HG02642 (cell line): ENCODE results near the gene TNS1.

Experiments used
- ATAC-seq: cut with Tn5 transposase; IDR thresholded peaks from one replicate; pipeline ENCODE4 v1.9.1; 2021; ENCODE audit warnings: mild to moderate bottlenecking; ENCODE audit not compliant: unreplicated experiment, poor library complexity

The TNS1 gene

DNA sequence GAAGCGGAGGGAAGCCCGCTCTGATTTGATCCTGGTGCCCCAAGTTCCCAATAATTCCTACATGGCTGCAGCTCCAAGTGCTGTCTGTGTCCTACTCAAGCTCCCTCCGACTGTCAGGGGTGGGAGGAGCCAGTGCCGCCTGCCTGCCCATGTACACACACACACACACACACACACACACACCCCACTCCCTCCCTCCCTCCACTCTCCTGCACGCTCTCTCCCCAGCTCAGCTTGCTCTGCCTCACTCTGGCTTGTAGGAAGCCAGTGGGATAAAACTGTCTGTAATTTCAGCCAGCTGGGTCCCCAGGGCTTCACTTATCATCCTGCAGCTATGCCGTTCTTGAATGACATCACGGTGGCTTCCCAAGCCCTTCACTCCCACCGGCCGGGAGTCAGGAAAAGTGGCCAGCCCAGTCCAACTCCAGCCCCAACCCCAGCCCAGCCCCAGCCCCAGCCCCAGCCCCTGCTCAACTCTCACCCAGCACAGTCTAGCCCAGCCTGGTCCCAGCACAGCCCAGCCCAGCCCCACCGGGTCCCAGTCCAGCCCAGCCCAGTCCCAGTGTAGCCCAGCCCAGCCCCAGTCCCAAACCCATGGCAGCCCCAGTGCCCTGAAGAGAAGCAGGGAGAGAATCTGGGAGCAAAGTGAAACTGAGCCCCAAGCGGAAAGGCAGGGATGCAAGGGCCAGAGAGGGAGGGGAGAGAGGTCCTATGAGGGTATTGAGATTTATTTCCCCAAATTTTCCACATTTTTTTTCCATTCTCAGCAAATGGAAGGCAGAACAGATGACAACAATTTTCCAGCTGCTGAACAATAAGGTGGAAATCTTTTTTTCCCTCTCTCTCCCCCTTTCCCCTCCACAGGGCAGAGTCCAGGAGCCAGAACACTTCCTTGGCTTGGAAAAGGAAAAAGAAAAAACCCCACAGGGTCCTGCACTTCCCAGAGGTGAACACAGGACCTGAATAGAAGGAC, 144.0 kb downstream of the TNS1 start:
- ATAC-seq: no peak

DNA sequence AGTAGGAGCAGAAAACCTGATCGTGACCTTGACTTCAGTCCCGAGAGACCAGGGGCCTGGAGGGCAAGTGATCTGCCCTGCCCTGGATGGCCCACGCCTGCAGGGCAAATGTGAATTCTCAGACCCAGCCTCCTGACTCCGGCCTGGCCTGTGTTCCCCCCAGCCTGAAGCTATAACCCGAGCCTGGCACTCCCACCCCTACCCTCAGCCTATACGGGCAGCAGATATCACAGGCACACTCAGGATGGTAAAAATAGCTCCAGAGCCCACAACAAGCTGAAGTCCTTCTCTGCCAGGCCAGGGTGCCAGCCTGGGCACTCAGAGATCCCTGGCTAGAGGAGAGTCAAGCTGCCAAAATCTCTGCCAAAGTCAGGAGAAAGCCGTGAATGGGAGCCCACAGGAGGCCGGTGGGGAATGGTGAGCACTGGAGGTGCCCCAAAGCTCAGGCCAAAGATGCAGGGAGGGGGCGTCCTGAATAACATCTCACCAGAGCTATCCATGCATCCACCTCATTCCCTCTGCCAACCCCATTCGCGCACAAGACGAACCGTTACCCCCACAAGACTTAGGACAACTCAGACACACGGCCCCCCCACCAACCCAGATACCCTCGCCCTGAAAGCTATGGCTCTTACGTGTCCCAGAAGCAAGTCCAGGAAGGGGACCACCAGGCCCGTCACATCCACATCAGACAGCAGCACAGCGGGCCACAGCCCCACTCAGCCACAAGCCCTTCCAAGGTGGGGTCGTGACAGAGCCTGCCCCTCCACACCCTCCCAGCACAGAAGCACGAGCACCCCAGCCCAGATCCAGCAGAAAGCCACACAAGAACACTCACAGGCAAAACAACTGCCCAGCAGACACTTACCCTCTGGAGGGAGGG, 144.9 kb downstream of the TNS1 start:
- ATAC-seq: no peak

DNA sequence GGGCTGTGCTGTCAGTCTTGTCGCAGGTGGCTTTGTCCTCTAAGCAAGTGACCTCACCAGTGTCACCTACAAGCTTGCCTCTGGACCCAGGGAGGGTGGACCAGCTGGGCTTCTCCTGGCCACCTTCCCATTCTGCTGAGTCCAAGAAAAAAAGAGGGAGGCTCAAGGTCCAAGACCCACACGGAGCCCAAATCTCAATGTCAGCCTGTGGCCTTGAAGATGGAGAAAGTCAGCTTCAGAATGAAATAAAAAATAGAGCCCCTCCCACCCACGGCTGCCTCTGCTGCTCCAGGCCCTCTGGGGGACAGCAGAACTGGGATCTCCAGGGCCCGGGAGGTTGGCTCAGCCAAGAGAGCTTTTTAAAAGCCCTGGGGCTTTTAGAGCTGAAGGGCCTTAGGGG, 145.9 kb downstream of the TNS1 start:
- no peak for ATAC-seq

DNA sequence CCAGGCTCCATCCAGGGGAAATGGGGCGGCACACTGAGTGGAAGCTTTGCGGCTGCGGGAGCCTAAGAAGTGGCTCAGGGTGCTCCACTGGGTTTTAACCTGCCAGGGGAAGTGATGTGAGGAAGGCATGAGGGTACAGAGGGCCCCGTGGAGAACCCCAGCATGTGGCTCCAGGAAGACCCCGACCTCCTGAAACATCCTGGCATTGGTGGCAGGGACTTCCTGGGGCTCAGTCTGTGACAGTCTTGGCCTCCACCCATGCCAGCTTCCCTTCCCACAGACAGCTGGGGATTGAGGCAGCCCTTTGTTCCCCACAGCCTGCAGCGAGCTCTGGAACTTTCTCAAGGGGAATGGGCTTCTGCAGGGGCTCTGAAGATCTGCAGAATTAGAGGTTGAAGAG, 146.6 kb downstream of the TNS1 start:
- no peak for ATAC-seq

DNA sequence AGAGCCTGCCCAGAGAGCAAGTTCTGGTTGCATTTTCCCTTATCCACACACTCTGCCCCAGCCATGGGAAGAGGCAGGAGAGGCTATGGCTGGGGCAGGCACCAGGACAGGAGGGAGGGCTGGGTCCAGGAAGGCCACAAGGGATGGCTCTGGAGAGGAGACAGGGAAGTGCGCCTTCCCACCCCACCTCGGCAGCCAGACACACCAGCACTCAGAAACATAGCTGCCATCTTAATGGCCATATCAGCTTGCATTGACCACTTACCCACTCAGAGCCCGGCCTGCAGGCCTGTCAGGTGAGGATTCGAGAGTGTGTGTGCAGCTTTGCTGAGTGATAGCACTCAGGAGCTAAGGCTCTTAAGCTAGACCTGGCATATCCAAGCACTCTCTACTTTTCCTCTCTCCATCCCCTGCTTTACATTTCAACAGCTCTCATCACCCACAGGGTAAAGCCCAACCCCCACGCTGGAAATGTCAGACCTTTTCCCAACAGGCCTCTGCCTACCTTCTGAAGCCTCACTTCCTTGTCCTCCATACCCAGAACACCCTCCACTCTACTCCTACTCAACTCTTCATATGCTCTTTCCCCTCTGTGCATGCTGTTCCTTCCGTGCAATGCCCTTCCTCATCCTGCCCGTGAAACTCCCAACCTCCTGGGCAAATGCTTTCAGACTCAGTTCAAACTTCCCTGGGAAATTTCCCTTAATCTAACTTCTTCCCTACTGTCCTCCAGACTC, 147.9 kb downstream of the TNS1 start:
- ATAC-seq: no peak

DNA sequence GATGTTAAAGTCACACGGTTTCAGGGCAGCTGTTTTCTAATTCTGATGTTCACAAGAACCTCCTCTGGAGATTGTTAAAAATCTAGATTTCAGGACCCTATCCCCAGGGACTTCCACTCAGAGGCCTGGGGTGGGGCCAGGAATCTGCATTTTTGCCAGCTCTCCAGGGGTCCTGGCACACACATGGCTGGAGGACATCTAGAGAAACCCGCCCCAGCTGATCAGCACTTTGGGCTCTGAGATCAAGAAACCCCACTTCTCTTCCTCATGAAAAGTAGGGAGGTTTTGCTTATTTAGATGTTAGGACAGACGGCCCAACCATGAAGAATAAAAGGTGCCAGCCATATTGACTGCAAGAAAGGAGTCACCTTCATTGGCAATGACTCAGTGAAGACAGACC, 148.8 kb downstream of the TNS1 start:
- no peak for ATAC-seq

DNA sequence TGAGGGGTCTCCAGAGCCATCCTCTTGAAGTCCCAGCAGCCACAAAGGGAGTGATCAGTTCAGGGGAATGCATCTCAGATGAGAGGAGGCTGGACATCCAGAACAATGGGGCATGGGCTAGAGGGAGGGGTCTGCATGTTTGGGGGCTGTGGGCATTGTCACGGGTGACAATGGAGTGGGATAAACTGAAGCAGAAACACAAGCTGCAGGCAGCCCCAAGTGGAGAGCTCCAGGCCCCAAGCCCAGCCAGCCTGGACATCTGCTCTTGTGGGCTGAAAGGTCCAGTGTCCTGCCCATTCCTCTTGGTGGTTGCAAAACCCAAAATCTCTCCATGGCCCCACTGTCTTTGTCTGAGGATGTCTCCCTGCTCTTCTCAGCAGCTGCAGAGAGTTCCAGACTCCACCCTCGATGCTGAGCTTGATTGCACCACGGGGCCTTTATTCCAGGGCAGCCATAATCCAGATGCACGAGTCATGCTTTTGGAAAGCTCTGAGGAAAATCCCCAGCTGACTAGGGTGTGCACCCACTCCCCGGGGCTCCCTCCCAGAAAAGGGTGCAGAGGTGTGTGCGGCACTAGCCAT, 149.4 kb downstream of the TNS1 start:
- ATAC-seq: no peak

DNA sequence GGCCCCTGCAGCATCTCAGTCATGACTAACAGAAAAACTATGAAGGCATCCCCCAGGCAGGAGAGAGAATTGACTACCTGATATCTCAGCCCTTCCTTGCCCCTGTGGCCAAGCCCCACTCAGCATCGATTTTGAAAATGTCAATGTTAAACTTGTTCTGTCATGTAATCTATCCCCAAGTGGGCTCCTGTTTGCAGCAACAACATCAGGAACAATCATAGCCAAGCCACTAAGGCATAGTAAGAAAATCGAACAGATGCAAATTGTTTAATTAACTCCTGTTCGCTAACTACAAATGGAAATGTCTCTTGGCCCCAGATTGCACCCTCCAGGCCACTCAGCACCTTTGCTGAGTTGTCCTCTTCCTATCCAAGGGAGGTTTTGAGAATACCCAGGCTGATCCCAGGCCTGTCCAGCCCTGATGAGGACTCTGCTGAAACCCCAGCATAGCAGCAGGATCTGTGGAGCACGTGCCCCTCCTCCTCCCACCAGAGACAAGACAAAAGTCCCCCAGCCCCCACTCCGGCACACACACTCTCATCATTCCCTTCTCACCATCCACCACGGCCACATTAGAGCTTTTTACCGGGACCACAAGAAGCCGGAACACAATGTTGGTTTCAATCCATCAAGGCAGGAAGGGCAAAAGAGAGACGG, 150.1 kb downstream of the TNS1 start:
- ATAC-seq: no peak

DNA sequence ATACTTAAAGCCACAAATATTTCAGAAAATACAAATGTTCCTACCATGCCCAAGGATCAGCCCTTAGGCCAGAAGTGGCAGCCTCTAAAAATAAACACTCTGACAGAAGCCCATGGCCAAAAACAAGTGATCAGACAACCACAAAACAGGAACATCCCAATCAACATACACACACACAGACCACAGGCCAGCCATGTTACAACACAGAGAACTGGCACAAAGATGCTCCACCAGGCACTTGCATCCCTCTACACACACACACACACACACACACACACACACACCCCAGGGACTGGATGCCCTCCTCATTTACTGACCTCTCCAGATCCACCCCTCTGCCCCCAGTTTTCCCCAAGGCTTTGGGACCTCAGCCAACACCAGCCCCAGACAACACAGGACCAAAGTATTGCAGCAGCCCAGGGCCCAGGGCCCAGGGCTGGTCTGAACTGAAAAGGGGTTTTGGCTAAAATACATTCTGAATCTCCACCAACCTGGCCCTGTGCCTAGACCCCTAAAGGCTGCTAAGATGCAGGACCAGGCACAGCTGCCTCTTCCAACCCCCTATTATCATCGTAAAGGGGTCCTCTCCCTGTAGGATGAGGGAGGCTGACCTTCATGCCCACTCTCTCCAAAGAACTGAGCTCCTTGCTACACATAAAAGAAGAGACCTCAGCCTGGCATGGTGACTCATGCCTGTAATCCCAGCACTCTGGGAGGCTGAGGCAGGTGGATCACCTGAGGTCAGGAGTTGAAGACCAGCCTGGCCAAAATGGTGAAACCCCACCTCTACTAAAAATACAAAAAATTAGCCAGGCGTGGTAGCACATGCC, 151.4 kb downstream of the TNS1 start:
- ATAC-seq: no peak

DNA sequence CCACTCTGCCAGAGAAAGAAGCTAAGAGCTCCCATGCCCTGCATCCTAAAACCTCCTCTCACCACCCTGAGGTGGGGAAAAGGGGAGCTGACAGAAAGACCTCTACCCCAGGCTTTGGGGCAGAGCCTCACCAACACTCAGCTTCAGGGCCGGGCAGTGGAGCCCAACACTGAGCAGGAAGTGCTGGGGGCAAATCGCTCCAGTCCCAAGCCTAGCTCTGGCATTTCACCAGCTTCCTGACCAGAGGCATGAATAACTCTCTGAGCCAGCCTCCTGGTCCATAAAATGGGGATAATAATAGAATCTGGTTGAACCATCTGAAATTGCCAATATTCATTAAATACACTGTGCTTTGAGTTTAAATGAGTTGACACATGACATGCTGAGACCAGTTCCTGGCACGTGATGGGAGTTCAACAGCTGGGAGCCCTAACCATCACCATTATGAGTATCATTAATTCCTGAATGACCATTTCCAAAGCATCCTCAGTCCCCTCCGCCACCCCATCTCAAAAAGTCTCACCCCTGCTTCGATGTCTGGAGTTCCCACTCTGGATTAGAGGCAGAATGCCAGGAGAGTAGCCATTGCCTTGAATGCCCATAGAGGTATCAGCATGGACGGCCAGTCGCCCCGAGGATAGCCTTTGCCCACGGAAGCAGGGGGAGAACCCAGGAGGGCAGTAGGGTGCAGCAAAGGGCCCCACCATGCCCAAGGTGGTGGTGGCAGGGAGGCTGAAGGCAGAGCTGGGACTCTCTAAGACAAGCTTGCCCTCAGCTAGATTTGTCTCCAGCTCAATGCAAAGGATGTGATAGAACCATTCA, 153.4 kb downstream of the TNS1 start:
- no peak for ATAC-seq

DNA sequence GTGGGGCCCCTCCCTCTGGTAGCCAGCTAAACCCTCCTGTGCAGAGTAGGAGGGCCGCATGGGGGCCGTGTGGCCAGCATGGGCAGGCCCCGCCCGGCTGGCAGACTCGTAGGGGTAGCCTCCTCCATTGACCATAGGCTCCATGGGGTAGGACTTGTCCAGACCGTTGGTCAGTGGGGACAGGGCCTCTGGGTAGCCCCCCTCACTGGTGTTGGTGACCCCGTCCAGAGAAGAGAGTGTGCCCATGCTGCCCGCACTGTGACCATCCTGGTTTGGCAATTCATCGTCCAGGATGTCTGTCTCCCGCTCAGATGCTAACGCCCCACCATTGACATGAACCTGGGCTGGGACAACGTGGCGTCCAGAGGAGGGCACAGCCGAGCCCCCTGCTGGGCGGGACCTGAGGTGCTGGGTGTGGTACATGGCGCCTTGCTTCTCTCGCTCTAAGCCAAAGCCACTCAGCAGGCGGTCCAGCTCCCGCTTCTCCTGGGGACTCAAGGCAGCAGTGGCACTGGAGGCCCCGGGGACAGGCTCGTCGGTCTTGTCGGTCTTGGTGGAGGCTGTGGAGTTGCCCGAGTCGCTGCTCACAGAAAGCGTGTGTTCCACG, 154.3 kb downstream of the TNS1 start:
- no peak for ATAC-seq

DNA sequence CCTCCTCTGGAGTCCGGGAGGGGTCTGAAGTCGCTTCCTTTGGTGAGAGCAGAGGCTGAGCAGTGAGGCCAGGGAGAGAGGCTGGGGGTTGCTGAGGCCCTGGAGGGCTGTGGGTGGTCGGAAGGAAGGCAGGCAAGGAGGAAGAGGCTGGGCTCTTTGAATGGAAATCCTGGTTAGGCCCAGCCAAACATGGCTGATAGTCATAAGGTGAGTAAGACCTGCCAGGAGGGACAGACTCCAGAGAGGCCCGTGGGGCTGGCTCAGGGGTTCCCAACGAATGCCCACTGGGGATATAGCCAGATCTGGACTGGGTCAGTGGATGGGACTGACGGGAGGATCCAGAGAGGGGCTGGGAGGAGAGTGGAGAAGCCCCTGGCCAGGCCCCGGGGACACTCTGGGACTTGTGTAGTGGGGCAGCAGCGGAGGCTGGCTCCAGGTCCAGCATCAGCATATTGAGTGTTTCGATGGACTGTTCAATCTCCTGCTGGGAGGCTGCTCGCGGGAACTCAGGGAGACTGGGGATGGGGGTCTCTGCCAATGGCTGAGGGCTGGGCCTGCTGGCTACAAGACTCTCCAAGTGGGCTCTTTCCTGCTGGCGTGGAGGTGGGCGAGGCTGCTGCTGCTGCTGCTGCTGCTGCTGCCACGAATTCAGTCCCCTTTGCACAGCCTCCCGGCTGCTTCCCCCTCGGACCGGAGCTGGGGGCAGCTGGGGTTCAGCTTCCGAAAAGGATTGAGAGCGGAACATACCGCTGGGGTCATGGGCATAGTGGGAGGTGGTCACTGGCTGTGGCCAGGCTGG, 155.0 kb downstream of the TNS1 start:
- no peak for ATAC-seq

DNA sequence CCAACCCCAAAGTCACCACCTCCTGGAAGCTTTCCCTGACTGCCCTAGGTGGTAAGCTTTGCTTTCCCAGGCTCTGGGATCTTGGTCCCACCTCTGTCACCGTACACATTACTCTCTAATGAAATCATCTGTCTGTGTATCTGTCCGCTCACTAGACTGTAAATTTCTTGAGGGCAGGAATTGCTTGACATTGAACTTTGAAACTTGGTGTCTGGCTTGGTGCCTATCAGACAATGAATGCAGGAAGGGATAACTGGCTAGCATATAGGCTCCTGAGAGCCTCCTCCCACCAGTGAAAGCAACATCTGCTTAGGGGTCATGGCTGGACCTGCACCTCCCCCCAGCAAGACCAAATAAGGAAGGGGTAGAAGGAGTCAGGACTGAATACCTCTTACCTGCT, 155.7 kb downstream of the TNS1 start:
- ATAC-seq: no peak

DNA sequence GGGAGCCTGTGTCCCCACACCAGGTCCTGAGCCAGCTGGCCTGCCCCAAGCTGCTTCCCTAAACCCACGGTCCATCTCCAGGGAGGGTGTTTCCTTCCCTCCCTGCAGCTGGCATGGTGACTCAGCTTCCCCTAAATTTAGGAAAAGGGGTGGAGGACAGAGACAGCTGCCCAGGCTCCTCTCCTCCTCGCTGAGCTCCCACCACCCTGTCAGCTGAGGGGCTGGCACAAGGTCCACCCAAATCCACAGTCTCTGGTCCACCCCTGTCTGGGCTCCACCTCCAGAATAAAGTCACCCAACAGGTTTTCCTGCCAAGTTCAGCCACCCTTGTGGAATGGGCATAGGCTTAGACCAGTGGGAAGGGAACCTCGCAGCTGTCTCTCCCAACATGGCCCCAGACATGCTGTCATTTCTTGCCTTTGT, 156.5 kb downstream of the TNS1 start:
- no peak for ATAC-seq

DNA sequence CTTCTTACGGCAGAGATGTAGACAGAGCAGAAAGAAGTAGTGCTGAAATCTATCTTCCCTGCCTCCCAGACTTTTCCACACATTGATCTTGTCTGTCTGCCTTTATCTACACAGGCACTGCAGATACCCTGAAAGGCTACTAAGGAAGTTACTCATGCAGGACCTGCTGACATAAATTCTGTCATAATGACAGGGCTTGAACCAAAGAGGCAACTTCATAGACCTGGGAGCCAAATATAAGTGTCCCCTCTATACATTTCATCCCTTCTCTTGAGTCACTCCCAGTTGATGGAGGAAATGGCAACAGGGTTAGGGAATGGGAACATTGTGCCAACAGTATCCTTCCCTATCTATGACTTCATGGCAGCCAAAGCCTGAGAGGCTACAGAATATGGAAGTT, 157.5 kb downstream of the TNS1 start:
- no peak for ATAC-seq

DNA sequence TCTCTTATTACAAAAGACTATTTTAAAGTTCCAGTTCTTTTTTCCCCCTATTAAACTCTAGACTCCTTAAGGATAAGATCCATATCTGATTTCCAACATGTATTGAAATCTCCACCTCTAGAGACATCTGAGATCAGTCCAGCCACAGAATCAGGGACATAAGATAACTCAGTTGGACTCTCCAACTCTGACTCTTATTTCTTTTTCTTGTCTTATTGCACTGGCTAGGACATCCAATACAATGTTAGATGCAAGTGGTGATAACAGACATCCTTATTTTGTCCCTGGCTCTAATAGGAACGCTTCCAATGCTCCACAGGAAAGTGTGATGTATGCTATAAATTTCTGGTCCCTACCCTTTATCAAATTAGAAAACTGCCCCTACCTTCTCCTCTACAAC, 158.1 kb downstream of the TNS1 start:
- no peak for ATAC-seq

DNA sequence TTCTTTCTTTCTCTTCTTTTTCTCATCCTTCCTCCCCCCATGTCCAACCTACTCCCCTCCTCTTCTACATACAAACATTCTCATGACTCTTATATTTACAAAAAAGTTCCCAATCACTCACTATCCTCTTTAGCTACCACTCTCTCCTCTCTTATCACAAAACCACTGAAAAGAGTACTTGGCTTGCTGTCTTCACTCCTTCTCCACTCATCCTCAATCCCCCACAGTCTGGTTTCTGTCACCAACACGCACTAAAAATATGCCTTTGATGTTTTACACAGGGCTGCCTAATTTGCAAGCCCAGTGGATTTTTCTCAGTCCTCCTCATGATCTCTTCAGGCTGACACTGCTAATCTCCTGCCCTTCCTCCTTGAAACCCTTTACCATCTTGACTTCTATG, 159.5 kb downstream of the TNS1 start:
- no peak for ATAC-seq
